ENCODE data around the gene CCL8.

CCL8 gene

GRCh38 chr17:34302636-34303035, 16.6 kb upstream of the CCL8 start:
- TF ChIP-seq CTCF (IDR thresholded peaks at IDR 0.05) = no peak
- Histone ChIP-seq H3K4me3 (no peak overlapping the region), H3K27ac (no peak overlapping the region)
- DNase-seq (ENCODE audit: low spot score) = peak; percentile 14

- no peak for TF ChIP-seq CTCF (IDR thresholded peaks at IDR 0.05)
- DNase-seq (ENCODE audit: low spot score) = peak; percentile 58
- Histone ChIP-seq H3K27ac (no peak overlapping the region), H3K4me3 (no peak overlapping the region)
Observed at GRCh38 chr17:34303606-34304005, 15.6 kb upstream of the CCL8 start.

- H3K27ac ChIP-seq = no peak overlapping the region
- H3K4me3 ChIP-seq = no peak overlapping the region
- DNase-seq (ENCODE audit: low spot score) = peak; percentile 9
- TF ChIP-seq CTCF (IDR thresholded peaks at IDR 0.05) = no peak
Observed at GRCh38 chr17:34305061-34305460, 14.2 kb upstream of the CCL8 start.

GRCh38 chr17:34305606-34306005, 13.6 kb upstream of the CCL8 start:
- Histone ChIP-seq H3K4me3 (no peak overlapping the region), H3K27ac (no peak overlapping the region)
- no peak for TF ChIP-seq CTCF (IDR thresholded peaks at IDR 0.05)
- peak; percentile 21 for DNase-seq (ENCODE audit: low spot score)

- Histone ChIP-seq H3K4me3 (no peak overlapping the region), H3K27ac (no peak overlapping the region)
- peak; percentile 72 for DNase-seq (ENCODE audit: low spot score)
- peak; percentile 32 for TF ChIP-seq CTCF (IDR thresholded peaks at IDR 0.05)
Observed at GRCh38 chr17:34306466-34306865, 12.8 kb upstream of the CCL8 start.

- DNase-seq (ENCODE audit: low spot score) = peak; percentile 55
- H3K4me3 ChIP-seq = no peak overlapping the region
- H3K27ac ChIP-seq = peak overlapping the region in 1 of 2 donors; percentile 20
- no peak for TF ChIP-seq CTCF (IDR thresholded peaks at IDR 0.05)
Observed at GRCh38 chr17:34307110-34307509, 12.1 kb upstream of the CCL8 start.

- no peak overlapping the region for H3K4me3 ChIP-seq
- no peak overlapping the region for H3K27ac ChIP-seq
- DNase-seq (ENCODE audit: low spot score) = no peak
- no peak for TF ChIP-seq CTCF (IDR thresholded peaks at IDR 0.05)
Observed at GRCh38 chr17:34308371-34308770, 10.9 kb upstream of the CCL8 start.
